GM18873 (cell line): ENCODE data around the gene SOX12.
"Not testable (repeated sequence)": the region's sequence is repeated elsewhere in the genome, so short reads cannot be mapped to it uniquely, and the experiment has no call there.

Experiments used
- ATAC-seq: cut with Tn5 transposase; IDR thresholded peaks from one replicate; pipeline ENCODE4 v1.9.1; 2021; ENCODE audit warnings: mild to moderate bottlenecking, moderate library complexity, moderate number of reproducible peaks; ENCODE audit not compliant: unreplicated experiment, low FRiP score

SOX12 gene

GRCh38 chr20:358891-359555 is 33.7 kb downstream of the SOX12 start:
- ATAC-seq, result no peak

GRCh38 chr20:361561-361960 is 36.2 kb downstream of the SOX12 start:
- no peak for ATAC-seq

- ATAC-seq, result no peak
Observed at GRCh38 chr20:362271-363254, 37.2 kb downstream of the SOX12 start.

- no peak for ATAC-seq
Observed at GRCh38 chr20:363319-364078, 38.1 kb downstream of the SOX12 start.

GRCh38 chr20:364905-365794 is 39.8 kb downstream of the SOX12 start:
- no peak for ATAC-seq

- ATAC-seq, result no peak
Observed at GRCh38 chr20:366041-366718, 40.8 kb downstream of the SOX12 start.

- ATAC-seq, result no peak
Observed at GRCh38 chr20:366719-367485, 41.5 kb downstream of the SOX12 start.

- ATAC-seq, result no peak
Observed at GRCh38 chr20:367486-367887, 42.1 kb downstream of the SOX12 start.

GRCh38 chr20:368915-369314 is 43.6 kb downstream of the SOX12 start:
- no peak for ATAC-seq

GRCh38 chr20:370151-370600 is 44.8 kb downstream of the SOX12 start:
- ATAC-seq, result no peak

GRCh38 chr20:370977-371754 is 45.8 kb downstream of the SOX12 start:
- ATAC-seq, result no peak

GRCh38 chr20:371755-372542 is 46.6 kb downstream of the SOX12 start:
- ATAC-seq, result no peak

- not testable (repeated sequence) for ATAC-seq
Observed at GRCh38 chr20:372543-373082, 47.3 kb downstream of the SOX12 start.

- ATAC-seq, result no peak
Observed at GRCh38 chr20:373171-373890, 48.0 kb downstream of the SOX12 start.

- ATAC-seq, result no peak
Observed at GRCh38 chr20:375265-375889, 50.0 kb downstream of the SOX12 start.

GRCh38 chr20:376089-376488 is 50.7 kb downstream of the SOX12 start:
- ATAC-seq, result no peak
